HepG2 (cell line): Measurements from ENCODE around the gene GRAMD2A. TPM values are rescaled to one million over a fixed set of nuclear protein-coding genes. Genes with fewer than 3 reads are reported as not detected.

Experiments used
- HOXA3 ChIP-seq: sonication (generic); formaldehyde crosslinking; IDR thresholded peaks from 2 replicates; pipeline ENCODE4 v1.5.0; 2020; ENCODE audit warnings: missing genetic modification reagents
- KDM5B ChIP-seq: sonication (generic); formaldehyde crosslinking; IDR thresholded peaks from 2 replicates; pipeline ENCODE4 v1.4.0; 2020; ENCODE audit warnings: missing genetic modification reagents, mild to moderate bottlenecking, borderline replicate concordance
- LCORL ChIP-seq, 2 experiments: fragments of 450-650 bp in 1 of 2; sonication (generic) in 1 of 2; formaldehyde crosslinking in 1 of 2; IDR thresholded peaks; 2 replicates each; pipeline versions ENCODE4 v1.5.0 to v1.6.1; 2017 to 2020; ENCODE audit warnings: antibody characterized with exemption in 1 of 2, missing genetic modification reagents in 1 of 2
- NFKB2 ChIP-seq: sonication (generic); formaldehyde crosslinking; IDR thresholded peaks from 2 replicates; pipeline ENCODE4 v1.4.0; 2020; ENCODE audit warnings: missing genetic modification reagents, borderline replicate concordance
- POGZ ChIP-seq: sonication (generic); formaldehyde crosslinking; IDR thresholded peaks from 2 replicates; pipeline ENCODE4 v1.4.0; 2020; ENCODE audit warnings: mild to moderate bottlenecking, missing genetic modification reagents
- SAP130 ChIP-seq: IDR thresholded peaks from 2 replicates; pipeline ENCODE4 v1.6.1; 2016; ENCODE audit warnings: low read depth
- TCF12 ChIP-seq, 2 experiments: fragments of 450-650 bp in 1 of 2; sonication (generic) in 1 of 2; formaldehyde crosslinking in 1 of 2; IDR thresholded peaks; 2 replicates each; pipeline versions ENCODE4 v1.6.1 to v1.8.0; 2017 to 2022; ENCODE audit warnings: antibody characterized with exemption in 1 of 2, mild to moderate bottlenecking in 1 of 2, missing genetic modification reagents in 1 of 2, moderate library complexity in 1 of 2
- TSC22D2 ChIP-seq: sonication (generic); formaldehyde crosslinking; IDR thresholded peaks from 2 replicates; pipeline ENCODE4 v1.5.1; 2020; ENCODE audit warnings: missing genetic modification reagents, mild to moderate bottlenecking, borderline replicate concordance
- ZEB1 ChIP-seq: IDR thresholded peaks from 2 replicates; pipeline ENCODE4 v1.6.1; 2012; ENCODE audit warnings: mild to moderate bottlenecking, low read depth, inconsistent platforms; ENCODE audit not compliant: insufficient replicate concordance
- ZFP62 ChIP-seq: sonication (generic); formaldehyde crosslinking; IDR thresholded peaks from 2 replicates; pipeline ENCODE4 v1.4.0; 2020; ENCODE audit warnings: missing genetic modification reagents
- ZNF772 ChIP-seq: sonication (generic); formaldehyde crosslinking; IDR thresholded peaks from 2 replicates; pipeline ENCODE4 v1.5.0; 2020; ENCODE audit warnings: mild to moderate bottlenecking, missing genetic modification reagents
- ZSCAN31 ChIP-seq: sonication (generic); formaldehyde crosslinking; IDR thresholded peaks from 2 replicates; pipeline ENCODE4 v1.5.0; 2020; ENCODE audit warnings: low read depth, mild to moderate bottlenecking, missing genetic modification reagents
- polyA plus RNA-seq, 8 experiments: library from polyadenylated mRNA; depleted of rRNA in 3 of 8; stranded (reverse) in 7 of 8; unstranded in 1 of 8; fragments of >200 nt; fragmentation: Illumina TruSeq in 4 of 8; extraction: Trizol in 4 of 8; gene quantifications; 2 replicates each; pipeline versions ENCODE4 v1.2.1 to v1.2.3, GENCODE V29; 2011 to 2016; ENCODE audit warnings: low read depth in 4 of 8, missing spikeins in 1 of 8, mixed read lengths in 1 of 8; ENCODE audit not compliant: insufficient read depth in 1 of 8
- total RNA-seq, 5 experiments: library from RNA; depleted of rRNA; stranded (reverse); fragments of >200 nt; fragmentation: Illumina TruSeq; extraction: Trizol; gene quantifications; 2 replicates each; pipeline ENCODE4 v1.2.3, GENCODE V29; 2016; ENCODE audit warnings: low read depth in 1 of 5
- TF ChIP-seq, protein P1 (sequence below): sonication (generic); formaldehyde crosslinking; IDR thresholded peaks from 2 replicates; pipeline ENCODE4 v1.8.1; 2023; ENCODE audit warnings: mild to moderate bottlenecking, inconsistent platforms, moderate library complexity, missing genetic modification reagents, borderline replicate concordance
- TF ChIP-seq, protein P2 (sequence below): sonication (generic); formaldehyde crosslinking; IDR thresholded peaks from 2 replicates; pipeline ENCODE4 v1.4.0; 2020; ENCODE audit warnings: missing genetic modification reagents, borderline replicate concordance
- TF ChIP-seq, protein P3 (sequence below): sonication (generic); formaldehyde crosslinking; IDR thresholded peaks from 2 replicates; pipeline ENCODE4 v1.4.0; 2020; ENCODE audit warnings: missing genetic modification reagents
- TF ChIP-seq, protein P4 (sequence below): sonication (generic); formaldehyde crosslinking; IDR thresholded peaks from 2 replicates; pipeline ENCODE4 v1.4.0; 2020; ENCODE audit warnings: mild to moderate bottlenecking, missing genetic modification reagents, borderline replicate concordance
- TF ChIP-seq, protein P5 (sequence below): sonication (generic); formaldehyde crosslinking; conservative IDR thresholded peaks from 2 replicates; pipeline ENCODE4 v1.4.0; 2020; ENCODE audit warnings: missing genetic modification reagents

The GRAMD2A gene
- total and polyA plus RNA-seq, 2 of the 13 experiments (the other 11 are each of a cell fraction or from before 2014, with no cell fraction given): 0.04 TPM; not detected in 1

DNA sequence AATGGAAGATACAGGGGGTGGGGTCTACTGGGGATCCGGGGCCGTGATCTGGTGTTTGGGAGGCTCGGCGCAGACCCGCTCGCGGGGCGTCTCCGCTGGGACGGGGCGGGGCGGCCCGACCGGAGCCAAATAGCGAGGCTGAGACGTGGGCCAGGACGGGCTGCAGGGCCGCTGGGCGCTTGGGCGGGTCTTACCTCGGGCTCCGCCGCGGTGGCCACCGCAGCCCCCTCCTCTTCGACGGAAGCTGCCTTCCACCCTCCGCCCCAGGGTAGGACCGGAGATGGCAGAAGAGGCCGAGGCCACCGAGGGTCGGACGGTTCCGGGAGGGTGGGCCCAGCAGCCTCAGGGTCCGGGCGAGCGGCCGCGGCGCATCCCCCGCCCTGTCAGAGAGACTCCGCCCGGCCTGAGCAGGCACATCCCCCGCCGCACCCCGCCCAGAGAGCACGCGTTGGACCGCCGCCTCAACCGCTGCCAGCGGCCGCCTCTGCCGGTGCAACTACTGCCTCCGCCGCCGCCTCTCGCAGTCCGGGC, 80.0 kb downstream of the GRAMD2A start (continued):
- peak; percentile 57; the same call in 1 of the 2 replicates for TF ChIP-seq TSC22D2 (CRISPR knock-in tag)
- no peak for TF ChIP-seq ZFP62
- peak; percentile 34; the same call in 1 of the 2 replicates for TF ChIP-seq NFKB2 (CRISPR knock-in tag)
- peak; percentile 26; the same call in 1 of the 2 replicates for TF ChIP-seq HOXA3
- TF ChIP-seq, protein P1, sequence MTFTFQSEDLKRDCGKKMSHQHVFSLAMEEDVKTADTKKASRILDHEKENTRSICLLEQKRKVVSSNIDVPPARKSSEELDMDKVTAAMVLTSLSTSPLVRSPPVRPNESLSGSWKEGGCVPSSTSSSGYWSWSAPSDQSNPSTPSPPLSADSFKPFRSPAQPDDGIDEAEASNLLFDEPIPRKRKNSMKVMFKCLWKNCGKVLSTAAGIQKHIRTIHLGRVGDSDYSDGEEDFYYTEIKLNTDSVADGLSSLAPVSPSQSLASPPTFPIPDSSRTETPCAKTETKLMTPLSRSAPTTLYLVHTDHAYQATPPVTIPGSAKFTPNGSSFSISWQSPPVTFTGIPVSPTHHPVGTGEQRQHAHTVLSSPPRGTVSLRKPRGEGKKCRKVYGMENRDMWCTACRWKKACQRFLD: no peak
- no peak for TF ChIP-seq ZEB1
- TF ChIP-seq, protein P2, sequence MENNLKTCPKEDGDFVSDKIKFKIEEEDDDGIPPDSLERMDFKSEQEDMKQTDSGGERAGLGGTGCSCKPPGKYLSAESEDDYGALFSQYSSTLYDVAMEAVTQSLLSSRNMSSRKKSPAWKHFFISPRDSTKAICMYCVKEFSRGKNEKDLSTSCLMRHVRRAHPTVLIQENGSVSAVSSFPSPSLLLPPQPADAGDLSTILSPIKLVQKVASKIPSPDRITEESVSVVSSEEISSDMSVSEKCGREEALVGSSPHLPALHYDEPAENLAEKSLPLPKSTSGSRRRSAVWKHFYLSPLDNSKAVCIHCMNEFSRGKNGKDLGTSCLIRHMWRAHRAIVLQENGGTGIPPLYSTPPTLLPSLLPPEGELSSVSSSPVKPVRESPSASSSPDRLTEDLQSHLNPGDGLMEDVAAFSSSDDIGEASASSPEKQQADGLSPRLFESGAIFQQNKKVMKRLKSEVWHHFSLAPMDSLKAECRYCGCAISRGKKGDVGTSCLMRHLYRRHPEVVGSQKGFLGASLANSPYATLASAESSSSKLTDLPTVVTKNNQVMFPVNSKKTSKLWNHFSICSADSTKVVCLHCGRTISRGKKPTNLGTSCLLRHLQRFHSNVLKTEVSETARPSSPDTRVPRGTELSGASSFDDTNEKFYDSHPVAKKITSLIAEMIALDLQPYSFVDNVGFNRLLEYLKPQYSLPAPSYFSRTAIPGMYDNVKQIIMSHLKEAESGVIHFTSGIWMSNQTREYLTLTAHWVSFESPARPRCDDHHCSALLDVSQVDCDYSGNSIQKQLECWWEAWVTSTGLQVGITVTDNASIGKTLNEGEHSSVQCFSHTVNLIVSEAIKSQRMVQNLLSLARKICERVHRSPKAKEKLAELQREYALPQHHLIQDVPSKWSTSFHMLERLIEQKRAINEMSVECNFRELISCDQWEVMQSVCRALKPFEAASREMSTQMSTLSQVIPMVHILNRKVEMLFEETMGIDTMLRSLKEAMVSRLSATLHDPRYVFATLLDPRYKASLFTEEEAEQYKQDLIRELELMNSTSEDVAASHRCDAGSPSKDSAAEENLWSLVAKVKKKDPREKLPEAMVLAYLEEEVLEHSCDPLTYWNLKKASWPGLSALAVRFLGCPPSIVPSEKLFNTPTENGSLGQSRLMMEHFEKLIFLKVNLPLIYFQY (CRISPR knock-in tag): peak; percentile 56; the same call in 1 of the 2 replicates
- TF ChIP-seq, protein P3, sequence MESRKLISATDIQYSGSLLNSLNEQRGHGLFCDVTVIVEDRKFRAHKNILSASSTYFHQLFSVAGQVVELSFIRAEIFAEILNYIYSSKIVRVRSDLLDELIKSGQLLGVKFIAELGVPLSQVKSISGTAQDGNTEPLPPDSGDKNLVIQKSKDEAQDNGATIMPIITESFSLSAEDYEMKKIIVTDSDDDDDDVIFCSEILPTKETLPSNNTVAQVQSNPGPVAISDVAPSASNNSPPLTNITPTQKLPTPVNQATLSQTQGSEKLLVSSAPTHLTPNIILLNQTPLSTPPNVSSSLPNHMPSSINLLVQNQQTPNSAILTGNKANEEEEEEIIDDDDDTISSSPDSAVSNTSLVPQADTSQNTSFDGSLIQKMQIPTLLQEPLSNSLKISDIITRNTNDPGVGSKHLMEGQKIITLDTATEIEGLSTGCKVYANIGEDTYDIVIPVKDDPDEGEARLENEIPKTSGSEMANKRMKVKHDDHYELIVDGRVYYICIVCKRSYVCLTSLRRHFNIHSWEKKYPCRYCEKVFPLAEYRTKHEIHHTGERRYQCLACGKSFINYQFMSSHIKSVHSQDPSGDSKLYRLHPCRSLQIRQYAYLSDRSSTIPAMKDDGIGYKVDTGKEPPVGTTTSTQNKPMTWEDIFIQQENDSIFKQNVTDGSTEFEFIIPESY (CRISPR knock-in tag): no peak
- peak; percentile 50 for TF ChIP-seq POGZ (CRISPR knock-in tag)
- TF ChIP-seq LCORL (IDR thresholded peaks at IDR 0.05): no peak
- TF ChIP-seq LCORL (CRISPR knock-in tag; IDR thresholded peaks at IDR 0.05): peak; percentile 26; the same call in 1 of the 2 replicates
- TF ChIP-seq, protein P4, sequence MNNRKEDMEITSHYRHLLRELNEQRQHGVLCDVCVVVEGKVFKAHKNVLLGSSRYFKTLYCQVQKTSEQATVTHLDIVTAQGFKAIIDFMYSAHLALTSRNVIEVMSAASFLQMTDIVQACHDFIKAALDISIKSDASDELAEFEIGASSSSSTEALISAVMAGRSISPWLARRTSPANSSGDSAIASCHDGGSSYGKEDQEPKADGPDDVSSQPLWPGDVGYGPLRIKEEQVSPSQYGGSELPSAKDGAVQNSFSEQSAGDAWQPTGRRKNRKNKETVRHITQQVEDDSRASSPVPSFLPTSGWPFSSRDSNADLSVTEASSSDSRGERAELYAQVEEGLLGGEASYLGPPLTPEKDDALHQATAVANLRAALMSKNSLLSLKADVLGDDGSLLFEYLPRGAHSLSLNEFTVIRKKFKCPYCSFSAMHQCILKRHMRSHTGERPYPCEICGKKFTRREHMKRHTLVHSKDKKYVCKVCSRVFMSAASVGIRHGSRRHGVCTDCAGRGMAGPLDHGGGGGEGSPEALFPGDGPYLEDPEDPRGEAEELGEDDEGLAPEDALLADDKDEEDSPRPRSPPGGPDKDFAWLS (CRISPR knock-in tag): no peak
- peak; percentile 79 for TF ChIP-seq KDM5B (CRISPR knock-in tag)
- no peak for TF ChIP-seq TCF12 (IDR thresholded peaks at IDR 0.05)
- TF ChIP-seq TCF12 (CRISPR knock-in tag; IDR thresholded peaks at IDR 0.05): peak; percentile 82; the same call in 1 of the 2 replicates
- peak; percentile 14; the same call in 1 of the 2 replicates for TF ChIP-seq SAP130 (CRISPR knock-in tag)
- TF ChIP-seq ZNF772 (CRISPR knock-in tag): peak; percentile 44; the same call in 1 of the 2 replicates
- TF ChIP-seq, protein P5, sequence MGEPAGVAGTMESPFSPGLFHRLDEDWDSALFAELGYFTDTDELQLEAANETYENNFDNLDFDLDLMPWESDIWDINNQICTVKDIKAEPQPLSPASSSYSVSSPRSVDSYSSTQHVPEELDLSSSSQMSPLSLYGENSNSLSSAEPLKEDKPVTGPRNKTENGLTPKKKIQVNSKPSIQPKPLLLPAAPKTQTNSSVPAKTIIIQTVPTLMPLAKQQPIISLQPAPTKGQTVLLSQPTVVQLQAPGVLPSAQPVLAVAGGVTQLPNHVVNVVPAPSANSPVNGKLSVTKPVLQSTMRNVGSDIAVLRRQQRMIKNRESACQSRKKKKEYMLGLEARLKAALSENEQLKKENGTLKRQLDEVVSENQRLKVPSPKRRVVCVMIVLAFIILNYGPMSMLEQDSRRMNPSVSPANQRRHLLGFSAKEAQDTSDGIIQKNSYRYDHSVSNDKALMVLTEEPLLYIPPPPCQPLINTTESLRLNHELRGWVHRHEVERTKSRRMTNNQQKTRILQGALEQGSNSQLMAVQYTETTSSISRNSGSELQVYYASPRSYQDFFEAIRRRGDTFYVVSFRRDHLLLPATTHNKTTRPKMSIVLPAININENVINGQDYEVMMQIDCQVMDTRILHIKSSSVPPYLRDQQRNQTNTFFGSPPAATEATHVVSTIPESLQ: 0 out of 2 replicates have a peak, but pooled peaks have one; percentile 55
- TF ChIP-seq ZSCAN31 (CRISPR knock-in tag): 0 out of 2 replicates have a peak, but pooled peaks have one; percentile 11
